Left lobe of liver (tissue), 2 donors: ENCODE data around the gene VPS35. TPM values are rescaled to one million over a fixed set of nuclear protein-coding genes. Genes with fewer than 3 reads are reported as not detected.

Experiments used
- ATAC-seq: fragments of 200-7000 bp; cut with Tn5 transposase; one replicate; pipeline ENCODE4 v1.9.1; 2020; ENCODE audit warnings: mild to moderate bottlenecking, moderate library complexity
- DNase-seq: peaks from one replicate; pipeline ENCODE4 v3.0.0-alpha.2; 2020; ENCODE audit warnings: low spot score
- total RNA-seq: library from RNA; stranded (reverse); gene quantifications from one replicate; pipeline ENCODE4 v1.2.1, GENCODE V29; 2021
- donor health status: DM: no; HTN: no; CAD: no; lungs with moderate emphysema.
- donor health status: DM: no; HTN: yes; CAD: no.

VPS35 gene
- total RNA-seq, 1 donor from 2014 or later: 25.4 TPM

GRCh38 chr16:46620266-46621005 lies 68.5 kb downstream of the VPS35 start:
- ATAC-seq (no peak), DNase-seq (no peak)

DNA sequence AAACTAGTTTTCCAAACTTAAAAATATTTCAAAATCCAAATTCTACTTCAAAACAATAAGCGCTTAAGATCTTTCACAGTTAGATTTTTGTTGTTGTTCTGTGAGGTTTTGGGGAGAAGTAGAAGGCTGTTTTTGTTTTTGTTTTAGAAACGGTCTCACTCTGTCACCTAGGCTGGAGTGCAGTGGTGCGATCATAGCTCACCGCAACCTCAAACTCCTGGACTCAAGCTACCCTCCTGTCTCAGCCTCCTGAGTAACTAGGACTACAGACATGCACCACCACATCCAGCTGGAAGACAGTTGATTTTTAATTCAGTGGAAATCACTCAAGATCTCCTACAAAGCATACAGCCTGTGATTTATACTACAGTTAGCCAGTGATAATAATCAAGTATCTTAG lies 70.5 kb downstream of the VPS35 start:
- no peak for ATAC-seq
- no peak for DNase-seq

GRCh38 chr16:46614006-46614405 lies 75.0 kb downstream of the VPS35 start:
- no peak for ATAC-seq
- DNase-seq: no peak

- no peak for ATAC-seq
- DNase-seq: no peak
These were observed 75.6 kb downstream of the VPS35 start for GRCh38 chr16:46613352-46613751.

GRCh38 chr16:46612121-46612520 lies 76.9 kb downstream of the VPS35 start:
- ATAC-seq (no peak), DNase-seq (no peak)

GRCh38 chr16:46607529-46607928 lies 81.4 kb downstream of the VPS35 start:
- peak; percentile 77 for ATAC-seq

GRCh38 chr16:46606231-46606630 lies 82.7 kb downstream of the VPS35 start:
- DNase-seq: no peak
- ATAC-seq: no peak

More at GRCh38 chr16:46607529-46607928, 81.4 kb downstream of the VPS35 start:
- DNase-seq: no peak

Other genes with a start within 250 kb of the VPS35 start
- gene SHCBP1, start 67.8 kb downstream of the VPS35 start, total RNA-seq: not detected
- 0.65 TPM for gene ORC6, start 481 bp upstream of the VPS35 start, total RNA-seq
- gene MYLK3, start 59.2 kb upstream of the VPS35 start, total RNA-seq: 0.08 TPM
- 5.2 TPM for gene C16orf87, start 142.0 kb upstream of the VPS35 start, total RNA-seq
- 84.6 TPM for gene GPT2, start 195.2 kb upstream of the VPS35 start, total RNA-seq